NCI-H2171 treated with DMSO at 0.1 percent for 48 hours (cell line): Measurements from ENCODE around the gene PCDHB3.
"Not testable (repeated sequence)": the region's sequence is repeated elsewhere in the genome, so short reads cannot be mapped to it uniquely, and the experiment has no call there.

Experiments
- DNase-seq: peaks from one replicate; lab custom pipeline; 2025; lab: John Stamatoyannopoulos, UW

Gene PCDHB3

GRCh38 chr5:141100243-141100805 lies at the start of gene PCDHB3:
Gene PCDHB3 (plus strand): TSS chr5:141100473. CDS start chr5:141100650, 177 bp downstream.
- no peak for DNase-seq

DNA sequence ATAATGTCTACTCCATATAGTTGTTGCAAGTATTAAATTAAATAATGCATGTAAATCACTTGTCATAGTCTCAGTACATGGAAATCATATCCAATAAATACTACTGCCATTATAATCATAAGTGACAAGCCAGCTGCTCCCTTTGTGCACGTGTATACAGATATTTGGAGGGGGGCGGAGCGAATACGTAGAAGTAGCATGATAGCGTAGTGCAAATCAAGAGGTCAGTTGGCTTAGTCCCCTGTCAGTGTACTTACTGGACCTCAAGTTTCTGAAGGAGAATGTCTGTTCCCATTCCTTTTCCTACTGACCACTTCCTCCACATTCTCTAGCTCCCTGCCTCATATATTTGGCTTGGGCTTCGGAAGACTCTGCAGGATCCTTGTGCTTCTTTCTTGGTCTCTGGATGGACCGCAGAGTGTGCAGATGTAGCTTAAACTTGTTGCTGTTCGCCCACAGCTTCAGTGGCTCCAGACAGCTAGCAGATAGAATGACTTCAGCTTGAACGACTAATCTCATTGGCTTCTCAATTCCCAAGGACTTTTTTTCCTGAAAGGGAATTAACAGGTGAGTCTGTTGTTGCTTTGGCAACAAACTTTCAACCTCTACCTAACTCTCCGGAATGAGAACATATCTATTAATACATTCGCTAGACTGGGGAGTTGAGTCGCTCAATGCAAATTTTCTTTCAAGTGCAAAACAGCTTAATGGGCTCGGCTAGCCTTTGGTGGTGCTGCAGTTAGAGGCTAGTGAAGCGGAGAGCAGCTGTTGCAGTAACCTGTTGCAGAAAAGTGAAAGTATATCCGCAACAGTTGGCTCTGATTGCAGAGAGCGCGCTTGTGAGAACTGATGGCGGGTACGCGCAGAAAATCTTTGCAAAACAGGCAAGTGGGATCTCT lies 49.4 kb upstream of the PCDHB3 start, which contains the start of gene PCDHB1:
PCDHB1 (plus strand) TSS at position 753 of the 899 bp plus-strand sequence; CDS start at position 850, 97 bp downstream.
- peak; percentile 54 for DNase-seq

DNA sequence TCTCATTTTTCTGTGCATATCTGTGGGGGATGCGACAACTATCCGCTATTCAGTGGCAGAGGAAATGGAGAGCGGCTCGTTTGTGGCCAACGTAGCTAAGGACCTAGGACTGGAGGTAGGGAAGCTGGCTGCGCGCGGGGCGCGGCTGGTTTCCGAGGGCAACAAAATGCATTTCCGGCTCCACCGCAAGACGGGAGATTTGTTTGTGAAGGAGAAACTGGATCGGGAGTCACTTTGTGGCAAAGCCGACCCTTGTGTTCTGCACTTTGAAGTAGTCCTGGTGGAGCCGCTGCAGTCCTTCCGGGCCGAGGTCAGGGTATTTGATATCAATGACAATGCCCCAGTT lies 48.8 kb upstream of the PCDHB3 start:
- DNase-seq: no peak

GRCh38 chr5:141077826-141078225 lies 22.4 kb upstream of the PCDHB3 start:
- no peak for DNase-seq

GRCh38 chr5:141082228-141082627 lies 18.0 kb upstream of the PCDHB3 start:
- no peak for DNase-seq

DNA sequence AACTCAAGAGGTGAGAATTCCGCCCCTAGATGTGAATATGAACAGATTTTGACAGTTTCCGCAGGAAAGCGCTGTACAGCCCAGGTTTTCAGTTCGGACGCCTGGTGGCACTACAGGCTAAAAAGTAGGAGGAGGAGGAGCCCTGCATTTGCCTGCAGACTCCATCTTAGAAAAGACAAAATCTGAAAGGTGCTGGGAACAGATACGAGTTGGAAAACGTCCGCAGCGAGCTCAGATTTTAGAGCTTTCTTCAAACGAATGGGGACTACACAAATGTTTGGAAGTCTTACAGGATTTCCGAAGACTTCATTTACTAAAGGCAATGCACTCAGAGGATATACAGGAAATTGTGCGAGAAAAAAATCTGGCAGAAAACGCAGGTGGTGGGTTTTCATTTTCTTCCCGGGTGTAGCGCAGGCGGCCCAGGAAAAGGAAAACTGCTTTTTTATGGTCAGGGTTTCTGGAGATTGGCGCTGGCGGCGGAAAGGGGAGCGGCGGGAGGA lies 15.7 kb upstream of the PCDHB3 start:
- DNase-seq: no peak

GRCh38 chr5:141094481-141095262 lies 5.6 kb upstream of the PCDHB3 start, which contains the start of gene PCDHB2:
Gene PCDHB2 (plus strand): TSS chr5:141094615. CDS start chr5:141094791, 176 bp downstream.
- DNase-seq: peak; percentile 82

DNA sequence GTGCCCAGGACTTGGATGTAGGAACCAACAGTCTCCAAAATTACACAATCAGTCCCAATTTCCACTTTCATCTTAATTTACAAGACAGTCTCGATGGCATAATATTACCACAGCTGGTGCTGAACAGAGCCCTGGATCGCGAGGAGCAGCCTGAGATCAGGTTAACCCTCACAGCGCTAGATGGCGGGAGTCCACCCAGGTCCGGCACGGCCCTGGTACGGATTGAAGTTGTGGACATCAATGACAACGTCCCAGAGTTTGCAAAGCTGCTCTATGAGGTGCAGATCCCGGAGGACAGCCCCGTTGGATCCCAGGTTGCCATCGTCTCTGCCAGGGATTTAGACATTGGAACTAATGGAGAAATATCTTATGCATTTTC lies 5.0 kb upstream of the PCDHB3 start:
- no peak for DNase-seq

DNA sequence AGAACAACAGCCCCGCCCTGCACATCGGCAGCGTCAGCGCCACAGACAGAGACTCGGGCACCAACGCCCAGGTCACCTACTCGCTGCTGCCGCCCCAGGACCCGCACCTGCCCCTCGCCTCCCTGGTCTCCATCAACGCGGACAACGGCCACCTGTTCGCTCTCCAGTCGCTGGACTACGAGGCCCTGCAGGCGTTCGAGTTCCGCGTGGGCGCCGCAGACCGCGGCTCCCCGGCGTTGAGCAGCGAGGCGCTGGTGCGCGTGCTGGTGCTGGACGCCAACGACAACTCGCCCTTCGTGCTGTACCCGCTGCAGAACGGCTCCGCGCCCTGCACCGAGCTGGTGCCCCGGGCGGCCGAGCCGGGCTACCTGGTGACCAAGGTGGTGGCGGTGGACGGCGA lies 4.1 kb upstream of the PCDHB3 start:
- DNase-seq: not testable (repeated sequence)

GRCh38 chr5:141096586-141096985 lies 3.7 kb upstream of the PCDHB3 start:
- not testable (repeated sequence) for DNase-seq

DNA sequence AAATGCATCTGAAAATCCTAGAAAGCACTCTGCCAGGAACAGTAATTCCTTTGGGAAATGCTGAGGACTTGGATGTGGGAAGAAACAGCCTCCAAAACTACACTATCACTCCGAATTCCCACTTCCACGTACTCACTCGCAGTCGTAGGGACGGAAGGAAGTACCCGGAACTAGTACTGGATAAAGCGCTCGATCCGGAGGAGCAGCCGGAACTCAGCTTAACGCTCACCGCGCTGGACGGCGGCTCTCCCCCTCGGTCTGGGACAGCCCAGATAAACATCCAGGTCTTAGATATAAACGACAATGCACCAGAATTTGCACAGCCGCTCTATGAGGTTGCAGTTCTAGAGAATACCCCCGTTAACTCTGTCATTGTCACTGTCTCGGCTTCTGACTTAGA lies 786 bp downstream of the PCDHB3 start:
- no peak for DNase-seq

DNA sequence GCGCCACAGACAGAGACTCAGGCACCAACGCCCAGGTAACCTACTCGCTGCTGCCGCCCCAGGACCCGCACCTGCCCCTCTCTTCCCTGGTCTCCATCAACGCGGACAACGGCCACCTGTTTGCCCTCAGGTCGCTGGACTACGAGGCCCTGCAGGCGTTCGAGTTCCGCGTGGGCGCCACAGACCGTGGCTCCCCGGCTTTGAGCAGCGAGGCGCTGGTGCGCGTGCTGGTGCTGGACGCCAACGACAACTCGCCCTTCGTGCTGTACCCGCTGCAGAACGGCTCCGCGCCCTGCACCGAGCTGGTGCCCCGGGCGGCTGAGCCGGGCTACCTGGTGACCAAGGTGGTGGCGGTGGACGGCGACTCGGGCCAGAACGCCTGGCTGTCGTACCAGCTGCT lies 1.8 kb downstream of the PCDHB3 start:
- DNase-seq: not testable (repeated sequence)

DNA sequence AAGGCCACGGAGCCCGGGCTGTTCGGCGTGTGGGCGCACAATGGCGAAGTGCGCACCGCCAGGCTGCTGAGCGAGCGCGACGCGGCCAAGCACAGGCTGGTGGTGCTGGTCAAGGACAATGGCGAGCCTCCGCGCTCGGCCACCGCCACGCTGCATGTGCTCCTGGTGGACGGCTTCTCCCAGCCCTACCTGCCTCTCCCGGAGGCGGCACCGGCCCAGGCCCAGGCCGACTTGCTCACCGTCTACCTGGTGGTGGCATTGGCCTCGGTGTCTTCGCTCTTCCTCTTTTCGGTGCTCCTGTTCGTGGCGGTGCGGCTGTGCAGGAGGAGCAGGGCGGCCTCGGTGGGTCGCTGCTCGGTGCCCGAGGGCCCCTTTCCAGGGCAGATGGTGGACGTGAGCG lies 2.2 kb downstream of the PCDHB3 start:
- DNase-seq: not testable (repeated sequence)

- no peak for DNase-seq
Observed at GRCh38 chr5:141105350-141105749, 5.1 kb downstream of the PCDHB3 start.

- DNase-seq: no peak
Observed at GRCh38 chr5:141119250-141119649, 19.0 kb downstream of the PCDHB3 start.

DNA sequence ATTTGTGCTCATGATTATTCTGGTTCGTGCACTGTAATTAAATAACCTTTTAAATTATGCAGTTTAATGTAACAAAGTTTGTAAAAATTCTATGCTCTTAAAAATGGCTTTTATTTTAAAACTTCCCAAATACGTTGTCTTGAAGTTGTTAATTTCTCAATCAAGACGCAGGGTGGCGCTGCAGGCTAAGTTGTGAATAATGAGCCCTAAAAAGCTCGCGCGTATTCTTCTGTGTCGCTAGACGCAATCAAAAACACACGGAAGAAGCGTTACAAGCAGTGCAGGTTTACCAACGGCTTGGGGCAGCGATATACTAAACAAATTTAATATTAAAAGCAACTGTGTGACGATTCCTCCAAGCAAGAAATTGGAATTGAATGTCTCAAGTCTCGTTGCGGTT lies 21.3 kb downstream of the PCDHB3 start, which contains the start of gene PCDHB4:
PCDHB4 (plus strand) TSS at position 256 of the 400 bp plus-strand sequence. CDS start 181 bp downstream, outside the sequence.
- DNase-seq: no peak

DNA sequence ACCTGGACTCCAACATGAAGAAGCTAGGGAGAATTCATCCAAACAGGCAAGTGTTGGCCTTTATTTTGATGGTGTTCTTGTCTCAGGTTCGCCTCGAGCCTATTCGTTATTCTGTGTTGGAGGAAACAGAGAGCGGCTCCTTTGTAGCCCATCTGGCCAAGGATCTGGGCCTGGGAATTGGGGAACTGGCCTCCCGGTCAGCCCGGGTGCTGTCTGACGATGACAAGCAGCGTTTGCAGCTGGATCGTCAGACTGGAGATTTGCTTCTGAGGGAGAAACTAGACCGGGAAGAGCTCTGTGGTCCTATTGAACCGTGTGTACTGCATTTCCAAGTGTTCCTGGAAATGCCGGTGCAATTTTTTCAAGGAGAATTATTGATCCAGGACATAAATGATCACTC lies 21.7 kb downstream of the PCDHB3 start:
- no peak for DNase-seq

DNA sequence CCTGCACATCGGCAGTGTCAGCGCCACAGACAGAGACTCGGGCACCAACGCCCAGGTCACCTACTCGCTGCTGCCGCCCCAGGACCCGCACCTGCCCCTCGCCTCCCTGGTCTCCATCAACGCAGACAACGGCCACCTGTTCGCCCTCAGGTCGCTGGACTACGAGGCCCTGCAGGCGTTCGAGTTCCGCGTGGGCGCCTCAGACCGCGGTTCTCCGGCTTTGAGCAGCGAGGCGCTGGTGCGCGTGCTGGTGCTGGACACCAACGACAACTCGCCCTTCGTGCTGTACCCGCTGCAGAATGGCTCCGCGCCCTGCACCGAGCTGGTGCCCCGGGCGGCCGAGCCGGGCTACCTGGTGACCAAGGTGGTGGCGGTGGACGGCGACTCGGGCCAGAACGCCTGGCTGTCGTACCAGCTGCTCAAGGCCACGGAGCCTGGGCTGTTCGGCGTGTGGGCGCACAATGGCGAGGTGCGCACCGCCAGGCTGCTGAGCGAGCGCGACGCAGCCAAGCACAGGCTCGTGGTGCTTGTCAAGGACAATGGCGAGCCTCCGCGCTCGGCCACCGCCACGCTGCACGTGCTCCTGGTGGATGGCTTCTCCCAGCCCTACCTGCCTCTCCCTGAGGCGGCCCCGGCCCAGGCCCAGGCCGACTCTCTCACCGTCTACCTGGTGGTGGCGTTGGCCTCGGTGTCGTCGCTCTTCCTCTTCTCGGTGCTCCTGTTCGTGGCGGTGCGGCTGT lies 23.3 kb downstream of the PCDHB3 start:
- DNase-seq: not testable (repeated sequence)

GRCh38 chr5:141127305-141127704 lies 27.0 kb downstream of the PCDHB3 start:
- DNase-seq: no peak

DNA sequence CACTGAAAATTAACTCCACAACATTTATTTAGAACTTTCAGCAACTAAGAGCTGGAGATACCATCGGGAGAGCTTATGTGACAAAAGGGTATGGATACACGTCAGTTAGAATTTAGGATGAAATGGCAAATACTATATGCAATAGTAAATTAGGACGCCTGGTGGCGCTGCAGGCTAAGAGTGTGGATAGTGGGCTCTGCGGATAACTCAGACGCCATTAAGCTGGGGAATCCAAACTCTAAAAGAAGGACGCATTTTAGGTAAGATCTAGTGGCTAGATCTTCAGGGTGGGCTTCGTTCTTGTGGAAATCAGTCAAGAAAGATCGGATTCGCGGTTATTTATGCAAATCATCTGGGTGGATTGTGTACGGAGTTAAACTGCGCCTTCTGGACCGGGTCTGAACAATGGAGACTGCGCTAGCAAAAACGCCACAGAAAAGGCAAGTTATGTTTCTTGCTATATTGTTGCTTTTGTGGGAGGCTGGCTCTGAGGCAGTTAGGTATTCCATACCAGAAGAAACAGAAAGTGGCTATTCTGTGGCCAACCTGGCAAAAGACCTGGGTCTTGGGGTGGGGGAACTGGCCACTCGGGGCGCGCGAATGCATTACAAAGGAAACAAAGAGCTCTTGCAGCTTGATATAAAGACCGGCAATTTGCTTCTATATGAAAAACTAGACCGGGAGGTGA lies 34.9 kb downstream of the PCDHB3 start, which contains the start of gene PCDHB5:
PCDHB5 (plus strand) TSS at position 177 of the 688 bp plus-strand sequence; CDS start at position 406, 229 bp downstream.
- no peak for DNase-seq
